GM10847 (cell line): ENCODE measurements around the gene CPD.

Experiments
- POLR2A ChIP-seq: IDR thresholded peaks from 2 replicates; pipeline ENCODE4 v1.6.1; 2011; ENCODE audit not compliant: insufficient read length; ENCODE audit errors: extremely low read depth

The CPD gene

DNA sequence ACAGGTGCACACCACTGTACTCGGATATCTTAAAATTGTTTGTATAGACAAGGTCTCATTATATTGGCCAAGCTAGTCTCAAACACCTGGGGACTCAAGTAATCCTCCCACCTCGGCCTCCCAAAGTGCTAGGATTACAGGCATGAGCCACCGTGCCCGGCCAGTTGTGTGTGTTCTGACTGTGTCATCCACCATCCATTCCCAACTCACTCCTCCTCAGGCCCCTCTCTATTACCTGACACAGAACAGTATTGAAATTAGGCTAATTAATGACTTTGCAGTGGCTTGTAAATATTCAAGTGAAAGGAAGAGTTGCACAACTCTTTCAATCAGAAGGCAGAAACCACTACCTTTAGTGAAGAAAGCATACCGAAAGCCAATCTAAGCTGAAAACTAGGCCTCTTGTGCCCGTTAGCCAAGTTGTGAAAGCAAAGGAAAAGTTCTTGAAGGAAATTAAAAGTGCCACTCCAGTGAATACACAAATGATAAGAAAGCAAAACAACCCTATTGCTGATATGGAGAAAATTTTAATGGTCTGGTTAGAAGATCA, 127.2 kb downstream of the CPD start:
- TF ChIP-seq POLR2A = no peak

GRCh38 chr17:30506481-30506880, 127.8 kb downstream of the CPD start:
- TF ChIP-seq POLR2A = no peak

GRCh38 chr17:30513346-30513745, 134.6 kb downstream of the CPD start:
- TF ChIP-seq POLR2A = no peak

GRCh38 chr17:30514895-30515596, 136.3 kb downstream of the CPD start:
- TF ChIP-seq POLR2A = no peak

DNA sequence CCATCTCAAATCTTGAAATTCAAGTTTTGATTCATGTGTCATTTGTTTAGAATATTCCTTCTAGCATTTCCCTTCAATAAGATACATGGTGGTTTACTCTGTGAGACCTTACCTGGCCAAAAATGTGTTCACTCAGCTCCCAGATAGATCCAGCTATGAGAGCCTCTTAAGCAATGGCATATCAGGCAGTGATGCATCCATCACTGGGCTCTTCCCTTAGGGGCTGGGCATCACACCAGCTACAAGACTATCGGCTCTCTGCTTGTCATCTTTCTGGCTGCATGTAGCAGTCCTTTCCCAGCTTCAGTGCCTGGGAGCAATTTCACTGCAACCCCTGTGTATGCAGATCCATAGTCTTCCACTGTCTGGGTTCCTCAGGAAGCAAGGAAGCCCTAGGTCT, 139.1 kb downstream of the CPD start:
- TF ChIP-seq POLR2A = no peak

DNA sequence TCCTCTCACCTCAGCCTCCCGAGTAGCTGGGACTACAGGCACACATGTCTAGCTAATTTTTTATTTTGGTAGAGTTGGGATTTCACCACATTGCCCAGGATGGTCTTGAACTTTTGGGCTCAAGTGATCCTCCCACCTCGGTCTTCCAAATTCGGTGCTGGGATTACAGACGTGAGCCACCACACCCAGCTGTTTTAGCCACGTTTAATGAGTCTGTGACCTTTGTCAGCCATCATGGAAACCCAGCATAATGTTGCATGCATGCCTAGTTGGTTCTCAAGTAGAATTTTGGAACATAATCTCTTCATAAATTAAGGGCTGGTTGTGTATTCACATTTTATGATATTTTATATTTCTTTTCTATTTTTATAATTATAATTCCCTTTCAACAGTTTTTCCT, 140.4 kb downstream of the CPD start:
- no peak for TF ChIP-seq POLR2A
